GM18499 (cell line): ENCODE measurements around the gene CELA3A.
"Not testable (repeated sequence)": the region's sequence is repeated elsewhere in the genome, so short reads cannot be mapped to it uniquely, and the experiment has no call there.

ENCODE experiments used
- ATAC-seq: cut with Tn5 transposase; IDR thresholded peaks from one replicate; pipeline ENCODE4 v1.9.1; 2021; ENCODE audit warnings: moderate number of reproducible peaks; ENCODE audit not compliant: insufficient read depth, unreplicated experiment

The CELA3A gene

GRCh38 chr1:21980515-21981220, 20.8 kb upstream of the CELA3A start:
- ATAC-seq, result not testable (repeated sequence)

GRCh38 chr1:21981253-21981652, 20.2 kb upstream of the CELA3A start:
- not testable (repeated sequence) for ATAC-seq

- ATAC-seq, result not testable (repeated sequence)
Measured at GRCh38 chr1:21982122-21982521, 19.3 kb upstream of the CELA3A start.

- ATAC-seq, result not testable (repeated sequence)
Measured at GRCh38 chr1:21983539-21983938, 17.9 kb upstream of the CELA3A start.

- not testable (repeated sequence) for ATAC-seq
Measured at GRCh38 chr1:21985893-21986292, 15.6 kb upstream of the CELA3A start.

- ATAC-seq, result not testable (repeated sequence)
Measured at GRCh38 chr1:21986386-21986785, 15.1 kb upstream of the CELA3A start.

- ATAC-seq, result not testable (repeated sequence)
Measured at GRCh38 chr1:21989672-21990393, 11.6 kb upstream of the CELA3A start.

GRCh38 chr1:21992186-21992585, 9.3 kb upstream of the CELA3A start:
- not testable (repeated sequence) for ATAC-seq

GRCh38 chr1:21994716-21995115, 6.7 kb upstream of the CELA3A start:
- ATAC-seq, result not testable (repeated sequence)

GRCh38 chr1:21996663-21996970, 4.8 kb upstream of the CELA3A start:
- ATAC-seq, result not testable (repeated sequence)

GRCh38 chr1:21997891-21998623, 3.4 kb upstream of the CELA3A start:
- not testable (repeated sequence) for ATAC-seq

GRCh38 chr1:21998624-21999294, 2.7 kb upstream of the CELA3A start:
- not testable (repeated sequence) for ATAC-seq

- ATAC-seq, result not testable (repeated sequence)
Measured at GRCh38 chr1:21999645-22000044, 1.8 kb upstream of the CELA3A start.

- ATAC-seq, result not testable (repeated sequence)
Measured at GRCh38 chr1:22002461-22002860, 1.0 kb downstream of the CELA3A start.

- ATAC-seq, result not testable (repeated sequence)
Measured at GRCh38 chr1:22002875-22003274, 1.4 kb downstream of the CELA3A start.

GRCh38 chr1:22003959-22004358, 2.5 kb downstream of the CELA3A start:
- not testable (repeated sequence) for ATAC-seq

- ATAC-seq, result not testable (repeated sequence)
Measured at GRCh38 chr1:22005261-22006149, 4.0 kb downstream of the CELA3A start.

GRCh38 chr1:22006736-22007135, 5.3 kb downstream of the CELA3A start:
- ATAC-seq, result not testable (repeated sequence)

GRCh38 chr1:22007262-22007661, 5.8 kb downstream of the CELA3A start:
- ATAC-seq, result not testable (repeated sequence)
